Esophagus squamous epithelium (tissue), 5 donors: ENCODE measurements around the gene ZMIZ1. TPM values are rescaled to one million over a fixed set of nuclear protein-coding genes. Genes with fewer than 3 reads are reported as not detected.

Experiments used
- DNase-seq: peaks from one replicate; lab custom pipeline; 2025; lab: John Stamatoyannopoulos, UW
- H3K27ac ChIP-seq, 4 donors: fragments of 200-600 bp; sonication (generic); one replicate each; pipeline ENCODE4 v1.5.1; 2016 to 2019; ENCODE audit warnings: mild to moderate bottlenecking in 1 of 4
- H3K27me3 ChIP-seq, 4 donors: fragments of 200-600 bp; sonication (generic); 1 replicate in 3 of 4; 2 replicates in 1 of 4; pipeline versions ENCODE4 v1.5.1 to v1.6.0; 2017 to 2021; ENCODE audit warnings: antibody characterized with exemption in 1 of 4
- H3K36me3 ChIP-seq, 3 donors: fragments of 200-600 bp; sonication (generic); one replicate each; pipeline ENCODE4 v1.5.1; 2016 to 2019
- H3K4me1 ChIP-seq, 3 donors: fragments of 200-600 bp; sonication (generic); one replicate each; pipeline ENCODE4 v1.5.1; 2017 to 2019
- H3K4me3 ChIP-seq, 4 donors: fragments of 200-600 bp; sonication (generic); 1 replicate in 3 of 4; 2 replicates in 1 of 4; pipeline ENCODE4 v1.5.1; 2016 to 2019; ENCODE audit warnings: mild to moderate bottlenecking in 2 of 4, moderate library complexity in 1 of 4
- H3K9me3 ChIP-seq, 3 donors: fragments of 200-600 bp; sonication (generic); one replicate each; pipeline ENCODE4 v1.5.1; 2016 to 2019
- POLR2A ChIP-seq, 4 donors: fragments of 450-650 bp; IDR thresholded peaks; one replicate each; pipeline ENCODE4 v1.6.1; 2017; ENCODE audit warnings: antibody characterized with exemption in 4 of 4, mild to moderate bottlenecking in 4 of 4, moderate library complexity in 3 of 4
- WGBS, 2 donors: methylation state at CpG; one replicate each; pipeline ENCODE4 v1.1.5; 2018; 5-methylcytosine and 5-hydroxymethylcytosine counted together
- intact Hi-C: fragments of 100-400 bp; cut with DNase I; formaldehyde crosslinking; loops from one replicate; pipeline ENCODE4 v1.15.0; 2022
- total RNA-seq, 4 donors: library from RNA; depleted of rRNA; stranded (reverse); fragments of >200 nt; gene quantifications; one replicate each; pipeline ENCODE4 v1.1.0, GENCODE V29; 2016
- TF ChIP-seq, protein P1 (sequence below), 6 experiments: fragments of 450-650 bp in 4 of 6; fragments of 200-600 bp in 2 of 6; sonication (generic) in 2 of 6; IDR thresholded peaks; one replicate each; pipeline ENCODE4 v1.5.1; 2016 to 2019; ENCODE audit warnings: antibody characterized with exemption in 6 of 6, mild to moderate bottlenecking in 4 of 6, moderate library complexity in 4 of 6
- donor health status: DM: yes; HTN: yes; CAD: no.

The ZMIZ1 gene
- total RNA-seq, 4 donors from 2014 or later, result 28.2 to 79.5 (median 40.4) TPM

DNA sequence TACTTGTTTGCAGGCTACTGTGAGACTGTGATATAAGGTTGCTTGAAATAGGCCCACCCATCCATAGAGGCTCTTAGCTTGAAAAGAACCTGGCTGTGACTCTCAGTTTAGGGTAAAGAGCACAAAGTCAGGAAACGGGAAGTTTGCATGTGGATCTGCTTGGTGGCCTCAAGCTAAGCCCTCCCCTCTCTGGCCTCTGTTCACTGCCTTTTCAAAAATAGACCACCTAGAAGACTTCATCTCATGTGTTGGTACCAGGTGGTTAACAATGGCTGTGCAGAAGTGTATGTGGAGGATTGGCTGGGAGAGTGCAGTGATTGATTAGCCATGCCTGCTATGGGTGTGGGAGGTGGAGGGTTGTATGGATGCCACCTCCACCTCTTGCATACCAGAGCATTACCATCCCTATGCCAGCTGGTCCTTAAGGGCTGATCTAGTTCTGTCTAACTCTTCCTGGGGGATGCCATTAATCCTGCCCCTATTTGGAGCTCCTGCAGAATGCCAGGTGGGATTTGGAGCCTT, 122.0 kb downstream of the ZMIZ1 start:
- Histone ChIP-seq H3K36me3 (peaks cover 0 to 68% (median 9%) of the 10 kb centered on the region in 3 donors), H3K27me3 (no peaks in the 10 kb centered on the region), H3K27ac (peak overlapping the region in 1 of 4 donors; percentile 34), H3K9me3 (peaks cover 0 to 6% (median 0%) of the 10 kb centered on the region in 3 donors), H3K4me1 (peaks cover 22 to 92% (median 68%) of the 10 kb centered on the region in 3 donors), H3K4me3 (no peak overlapping the region)
- intact Hi-C loops, result loop anchor here (5.0 kb wide), 1 partner anchor 1144 kb away; no protein-coding TSS in a partner anchor
- DNase-seq, result no peak
- TF ChIP-seq, protein P1, sequence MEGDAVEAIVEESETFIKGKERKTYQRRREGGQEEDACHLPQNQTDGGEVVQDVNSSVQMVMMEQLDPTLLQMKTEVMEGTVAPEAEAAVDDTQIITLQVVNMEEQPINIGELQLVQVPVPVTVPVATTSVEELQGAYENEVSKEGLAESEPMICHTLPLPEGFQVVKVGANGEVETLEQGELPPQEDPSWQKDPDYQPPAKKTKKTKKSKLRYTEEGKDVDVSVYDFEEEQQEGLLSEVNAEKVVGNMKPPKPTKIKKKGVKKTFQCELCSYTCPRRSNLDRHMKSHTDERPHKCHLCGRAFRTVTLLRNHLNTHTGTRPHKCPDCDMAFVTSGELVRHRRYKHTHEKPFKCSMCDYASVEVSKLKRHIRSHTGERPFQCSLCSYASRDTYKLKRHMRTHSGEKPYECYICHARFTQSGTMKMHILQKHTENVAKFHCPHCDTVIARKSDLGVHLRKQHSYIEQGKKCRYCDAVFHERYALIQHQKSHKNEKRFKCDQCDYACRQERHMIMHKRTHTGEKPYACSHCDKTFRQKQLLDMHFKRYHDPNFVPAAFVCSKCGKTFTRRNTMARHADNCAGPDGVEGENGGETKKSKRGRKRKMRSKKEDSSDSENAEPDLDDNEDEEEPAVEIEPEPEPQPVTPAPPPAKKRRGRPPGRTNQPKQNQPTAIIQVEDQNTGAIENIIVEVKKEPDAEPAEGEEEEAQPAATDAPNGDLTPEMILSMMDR (IDR thresholded peaks at IDR 0.05), result no peak
- TF ChIP-seq POLR2A (IDR thresholded peaks at IDR 0.05), result no peak
- 78 to 81% methylated on average over 1 of the region's 1 CpG for WGBS, 2 donors

DNA sequence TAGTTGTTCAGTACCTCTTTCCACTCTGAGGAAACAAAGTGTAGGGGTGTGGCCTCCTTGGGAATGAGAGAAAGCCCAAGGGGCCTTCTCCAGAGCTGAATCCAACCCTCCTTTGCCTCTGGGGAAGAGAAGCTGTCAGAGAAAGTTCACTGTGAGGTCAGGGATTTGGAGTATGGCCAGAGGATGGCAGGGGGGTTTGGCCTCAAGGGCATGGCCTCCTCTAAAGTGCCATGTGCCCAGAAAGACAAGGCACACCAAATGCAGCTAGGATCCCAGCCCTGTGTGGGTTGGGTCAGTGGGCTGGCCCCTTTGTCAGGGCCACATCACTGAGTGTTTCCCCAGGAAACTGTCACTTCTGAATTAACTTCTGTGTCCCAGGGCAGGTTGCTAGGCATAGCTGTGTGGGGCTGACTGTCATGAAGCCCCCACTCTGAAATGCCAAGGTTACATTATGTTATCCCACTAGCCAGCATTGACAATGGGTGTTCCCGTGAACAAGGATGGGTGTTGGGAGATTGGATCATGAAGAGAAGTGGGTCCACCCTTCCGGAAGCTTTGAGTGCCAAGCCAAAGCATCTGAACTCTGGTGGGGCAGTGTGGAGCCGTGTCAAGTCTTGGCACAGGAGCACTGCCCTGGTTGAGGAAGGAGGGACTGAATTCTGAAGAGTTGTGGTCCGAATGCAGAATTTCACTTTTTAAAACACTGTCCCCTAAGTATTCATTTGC, 123.3 kb downstream of the ZMIZ1 start:
- H3K4me1 ChIP-seq, result peaks cover 22 to 90% (median 61%) of the 10 kb centered on the region in 3 donors
- peaks cover 0 to 6% (median 0%) of the 10 kb centered on the region in 3 donors for H3K9me3 ChIP-seq
- TF ChIP-seq POLR2A (IDR thresholded peaks at IDR 0.05), result no peak
- TF ChIP-seq, protein P1 (IDR thresholded peaks at IDR 0.05), result no peak
- H3K4me3 ChIP-seq, result no peak overlapping the region
- peaks cover 0 to 69% (median 9%) of the 10 kb centered on the region in 3 donors for H3K36me3 ChIP-seq
- intact Hi-C loops, result loop anchor here (5.0 kb wide), 1 partner anchor 1145 kb away; no protein-coding TSS in a partner anchor
- no peak for DNase-seq
- H3K27ac ChIP-seq, result peak overlapping the region in 2 of 4 donors; percentile 34 to 59
- WGBS, 2 donors, result 43 to 46% methylated on average over 3 to 4 of the region's 4 CpGs
- no peaks in the 10 kb centered on the region for H3K27me3 ChIP-seq

- WGBS, 2 donors, result 46 to 47% methylated on average over 4 of the region's 4 CpGs
- intact Hi-C loops, result loop anchor here (5.0 kb wide), 1 partner anchor 1145 kb away; no protein-coding TSS in a partner anchor
These were observed 123.9 kb downstream of the ZMIZ1 start for GRCh38 chr10:79192677-79193003.

DNA sequence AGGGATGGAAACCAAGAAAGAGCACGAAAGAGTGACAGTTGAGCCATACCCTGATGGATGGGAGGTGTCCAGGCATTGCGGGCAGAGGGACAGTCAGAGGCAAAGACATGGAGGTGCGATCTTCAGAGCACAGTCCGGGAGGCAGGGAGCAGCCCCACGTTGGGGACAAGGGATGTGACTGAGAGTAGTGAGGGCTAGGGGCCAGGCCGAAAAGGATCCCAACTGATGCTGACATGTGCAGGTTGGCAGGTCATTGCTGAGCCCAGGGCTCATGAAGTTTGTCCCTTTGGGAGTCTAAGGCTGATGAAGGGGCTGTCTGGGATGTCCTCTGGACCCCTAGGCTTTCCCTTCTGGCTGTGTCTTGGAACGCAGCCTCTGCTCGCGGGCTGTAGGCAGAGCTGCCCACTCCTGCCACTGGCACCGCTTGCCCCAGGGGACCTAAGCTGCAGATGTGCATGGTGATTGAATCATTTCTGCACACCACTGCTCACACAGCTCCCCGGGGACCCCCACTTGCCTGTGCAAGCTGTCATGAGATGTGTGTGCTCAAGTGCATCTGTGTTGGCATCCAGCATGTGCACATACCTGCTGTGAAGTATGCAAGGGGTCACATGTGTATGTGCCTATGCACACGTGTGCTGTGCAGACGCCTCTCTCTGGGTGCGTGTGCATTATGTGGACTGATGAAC, 125.1 kb downstream of the ZMIZ1 start:
- intact Hi-C loops, result loop anchor here (5.0 kb wide), 1 partner anchor 1147 kb away; no protein-coding TSS in a partner anchor
- Histone ChIP-seq H3K27me3 (no peaks in the 10 kb centered on the region), H3K36me3 (peaks cover 0 to 72% (median 6%) of the 10 kb centered on the region in 3 donors), H3K4me1 (peaks cover 8 to 75% (median 45%) of the 10 kb centered on the region in 3 donors), H3K27ac (no peak overlapping the region), H3K9me3 (peaks cover 0 to 6% (median 0%) of the 10 kb centered on the region in 3 donors), H3K4me3 (no peak overlapping the region)
- WGBS, 2 donors, result 90 to 94% methylated on average over 9 to 10 of the region's 14 CpGs
- TF ChIP-seq POLR2A (IDR thresholded peaks at IDR 0.05), result no peak
- TF ChIP-seq, protein P1 (IDR thresholded peaks at IDR 0.05), result no peak
- DNase-seq, result no peak

More at GRCh38 chr10:79192677-79193003, 123.9 kb downstream of the ZMIZ1 start:
- Histone ChIP-seq H3K27me3 (no peaks in the 10 kb centered on the region), H3K4me3 (no peak overlapping the region), H3K9me3 (peaks cover 0 to 6% (median 0%) of the 10 kb centered on the region in 3 donors), H3K4me1 (peaks cover 17 to 87% (median 56%) of the 10 kb centered on the region in 3 donors), H3K36me3 (peaks cover 0 to 67% (median 9%) of the 10 kb centered on the region in 3 donors), H3K27ac (peak overlapping the region in 2 of 4 donors; percentile 34 to 59)
- TF ChIP-seq, protein P1 (IDR thresholded peaks at IDR 0.05), result no peak
- TF ChIP-seq POLR2A (IDR thresholded peaks at IDR 0.05), result no peak
- DNase-seq, result no peak
